ENCODE data around the gene GTF2A1L. TPM values are rescaled to one million over a fixed set of nuclear protein-coding genes. Genes with fewer than 3 reads are reported as not detected.
"Not testable (repeated sequence)": the region's sequence is repeated elsewhere in the genome, so short reads cannot be mapped to it uniquely, and the experiment has no call there.

The GTF2A1L gene
- total RNA-seq, 1 donor from 2014 or later: not detected

- ATAC-seq (ENCODE audit: low read depth) (no peak), DNase-seq (no peak)
- no peaks in the 10 kb centered on the region for H3K4me1 Mint-ChIP-seq
- no peak overlapping the region for H3K4me3 Mint-ChIP-seq
- intact Hi-C loops (cut with micrococcal nuclease): no loop called here
- no peaks in the 10 kb centered on the region for H3K27me3 Mint-ChIP-seq
- no peaks in the 10 kb centered on the region for H3K36me3 Mint-ChIP-seq (ENCODE audit: low read depth)
- no peak for TF ChIP-seq CTCF (IDR thresholded peaks at IDR 0.05)
- POLR2A ChIA-PET: no interaction called here
- CTCF ChIA-PET: no interaction called here
- no peaks in the 10 kb centered on the region for H3K9me3 Mint-ChIP-seq
- no peak overlapping the region for H3K27ac Mint-ChIP-seq
Observed at GRCh38 chr2:48695991-48696390, 78.3 kb downstream of the GTF2A1L start.

GRCh38 chr2:48696881-48697280 lies 79.2 kb downstream of the GTF2A1L start:
- H3K4me1 Mint-ChIP-seq: no peaks in the 10 kb centered on the region
- TF ChIP-seq CTCF (IDR thresholded peaks at IDR 0.05): no peak
- H3K4me3 Mint-ChIP-seq: no peak overlapping the region
- H3K9me3 Mint-ChIP-seq: no peaks in the 10 kb centered on the region
- DNase-seq: no peak
- ChIA-PET CTCF (no interaction called here), POLR2A (no interaction called here)
- intact Hi-C loops (cut with micrococcal nuclease): no loop called here
- no peaks in the 10 kb centered on the region for H3K27me3 Mint-ChIP-seq
- no peak for ATAC-seq (ENCODE audit: low read depth)
- no peak overlapping the region for H3K27ac Mint-ChIP-seq
- no peaks in the 10 kb centered on the region for H3K36me3 Mint-ChIP-seq (ENCODE audit: low read depth)

GRCh38 chr2:48699348-48699930 lies 81.8 kb downstream of the GTF2A1L start:
- POLR2A ChIA-PET: no interaction called here

GRCh38 chr2:48703621-48704020 lies 86.0 kb downstream of the GTF2A1L start:
- H3K27ac Mint-ChIP-seq; intact Hi-C loops (cut with micrococcal nuclease); ATAC-seq (ENCODE audit: low read depth); DNase-seq; H3K4me1 Mint-ChIP-seq; H3K27me3 Mint-ChIP-seq; CTCF ChIA-PET; H3K9me3 Mint-ChIP-seq; H3K36me3 Mint-ChIP-seq (ENCODE audit: low read depth); POLR2A ChIA-PET; H3K4me3 Mint-ChIP-seq: not testable (repeated sequence)

More at GRCh38 chr2:48699348-48699930, 81.8 kb downstream of the GTF2A1L start:
- Mint-ChIP-seq H3K27me3 (no peaks in the 10 kb centered on the region), H3K36me3 (ENCODE audit: low read depth) (no peaks in the 10 kb centered on the region), H3K9me3 (peaks cover 2% of the 10 kb centered on the region), H3K4me3 (no peak overlapping the region), H3K4me1 (no peaks in the 10 kb centered on the region), H3K27ac (no peak overlapping the region)
- intact Hi-C loops (cut with micrococcal nuclease): no loop called here
- TF ChIP-seq CTCF (IDR thresholded peaks at IDR 0.05): no peak
- DNase-seq (no peak), ATAC-seq (ENCODE audit: low read depth) (no peak)
- CTCF ChIA-PET: no interaction called here

- H3K27ac Mint-ChIP-seq: no peak overlapping the region
- intact Hi-C loops (cut with micrococcal nuclease): no loop called here
- H3K9me3 Mint-ChIP-seq: peaks cover 2% of the 10 kb centered on the region
- TF ChIP-seq CTCF (IDR thresholded peaks at IDR 0.05): no peak
- CTCF ChIA-PET: no interaction called here
- peaks cover 5% of the 10 kb centered on the region for H3K27me3 Mint-ChIP-seq
- ATAC-seq (ENCODE audit: low read depth) (no peak), DNase-seq (no peak)
- H3K4me3 Mint-ChIP-seq: no peak overlapping the region
- no peaks in the 10 kb centered on the region for H3K36me3 Mint-ChIP-seq (ENCODE audit: low read depth)
- POLR2A ChIA-PET: no interaction called here
- no peaks in the 10 kb centered on the region for H3K4me1 Mint-ChIP-seq
Observed at GRCh38 chr2:48707466-48707865, 89.8 kb downstream of the GTF2A1L start.
